ENCODE data around the gene TLL2. TPM values are rescaled to one million over a fixed set of nuclear protein-coding genes. Genes with fewer than 3 reads are reported as not detected.

Gene TLL2
- total and polyA plus RNA-seq, 9 of the 15 experiments (the other 6 are each of a cell fraction or from before 2014, with no cell fraction given), result 0.09 TPM; not detected in 8

- no peak overlapping the region for H3K9ac ChIP-seq (ENCODE audit: insufficient read depth in 1 of 2, low read depth in 2 of 2, low read length in 2 of 2)
- H3K4me1 ChIP-seq (replicated peaks in 1 of 2; ENCODE audit: control insufficient read depth in 2 of 2, insufficient read depth in 2 of 2, low read length in 2 of 2), result no peaks in the 10 kb centered on the region
- ATAC-seq (no peak), FAIRE-seq (no peak), DNase-seq (ENCODE audit: extremely low read depth in 1 of 4, low spot score in 3 of 4) (no peak)
- H3K36me3 ChIP-seq (ENCODE audit: control insufficient read depth, insufficient read depth, low read length), result peaks cover 80% of the 10 kb centered on the region
- H3K79me2 ChIP-seq (ENCODE audit: control insufficient read depth, insufficient read depth, low read length), result no peaks in the 10 kb centered on the region; the same call in 2 of the 3 replicates
- no peaks in the 10 kb centered on the region for H3K9me1 ChIP-seq (ENCODE audit: control insufficient read depth, insufficient read depth, low read length)
- no TSS peak for BruUV-seq (replicated peaks)
- no peak overlapping the region for H3K4me3 ChIP-seq
- in situ Hi-C loops (cut with MboI), result no loop called here
- H4K20me1 ChIP-seq (replicated peaks; ENCODE audit: control insufficient read depth, insufficient read depth, low read length), result no peaks in the 10 kb centered on the region; the same call in 1 of the 2 replicates
- WGBS (ENCODE audit: insufficient coverage, low coverage, missing lambda C conversion rate), result 89% methylated on average over 6 of the region's 6 CpGs
- H3K27me3 ChIP-seq (ENCODE audit: control insufficient read depth in 2 of 2, insufficient read depth in 2 of 2, low read length in 2 of 2), result no peaks in the 10 kb centered on the region
- ChIA-PET CTCF (ENCODE audit: low intra/inter-chr PET ratio) (no interaction called here), POLR2A (no interaction called here)
- no peak overlapping the region for H3K4me2 ChIP-seq (ENCODE audit: insufficient read depth, low read length)
- no peaks in the 10 kb centered on the region for H3K9me3 ChIP-seq (replicated peaks; ENCODE audit: control insufficient read depth, insufficient read depth, low read depth, low read length)
- no peak overlapping the region for H2AFZ ChIP-seq (ENCODE audit: low read depth, low read length)
- no peak overlapping the region for H3K27ac ChIP-seq (ENCODE audit: extremely low read depth, low read depth, low read length)
- intact Hi-C loops (cut with micrococcal nuclease), result no loop called here
- TF ChIP-seq ZNF518B (CRISPR knock-in tag; IDR thresholded peaks at IDR 0.05) (no peak), HMBOX1 (IDR thresholded peaks at IDR 0.05) (no peak), MECOM (CRISPR knock-in tag; IDR thresholded peaks at IDR 0.05) (no peak), ZFP30 (CRISPR knock-in tag; IDR thresholded peaks at IDR 0.05; ENCODE audit: borderline replicate concordance) (no peak), ZNF436 (CRISPR knock-in tag; IDR thresholded peaks at IDR 0.05) (no peak), IRF2 (CRISPR knock-in tag; IDR thresholded peaks at IDR 0.05) (no peak), ZBTB2 (IDR thresholded peaks at IDR 0.05) (no peak), COPS2 (conservative IDR thresholded peaks at IDR 0.05) (no peak), ZNF785 (CRISPR knock-in tag; IDR thresholded peaks at IDR 0.05) (no peak), BRF2 (IDR thresholded peaks at IDR 0.05; ENCODE audit: borderline replicate concordance, insufficient read depth, insufficient read length) (no peak), CTCF (IDR thresholded peaks at IDR 0.05 in 2 of 3, conservative IDR thresholded peaks at IDR 0.05 in 1 of 3; ENCODE audit: insufficient read depth in 2 of 3, low read depth in 1 of 3, low read length in 3 of 3) (no peak), NR4A1 (CRISPR knock-in tag; IDR thresholded peaks at IDR 0.05) (no peak), NR4A1 (tag; IDR thresholded peaks at IDR 0.05) (no peak), EGR1 (conservative IDR thresholded peaks at IDR 0.05) (no peak)
Observed at GRCh38 chr10:96529634-96530279, 16.0 kb upstream of the TLL2 start.

All from K562 (cell line).